GM10266 (cell line): Measurements from ENCODE around the gene SCD.

ENCODE experiments used
- DNase-seq: peaks from one replicate; pipeline ENCODE4 v3.0.0; 2012; ENCODE audit errors: extremely low spot score
- CTCF ChIP-seq: IDR thresholded peaks from 2 replicates; pipeline ENCODE4 v1.5.1; 2012; ENCODE audit warnings: mild to moderate bottlenecking, low read depth; ENCODE audit not compliant: control insufficient read depth, insufficient read depth; ENCODE audit errors: missing control alignments

Gene SCD

GRCh38 chr10:100311298-100311697, 35.7 kb upstream of the SCD start:
- TF ChIP-seq CTCF = no peak
- no peak for DNase-seq

GRCh38 chr10:100315615-100316014, 31.4 kb upstream of the SCD start:
- no peak for TF ChIP-seq CTCF
- no peak for DNase-seq

GRCh38 chr10:100318207-100318606, 28.8 kb upstream of the SCD start:
- DNase-seq = no peak
- no peak for TF ChIP-seq CTCF

- DNase-seq = no peak
- TF ChIP-seq CTCF = no peak
Measured at GRCh38 chr10:100319707-100320402, 27.2 kb upstream of the SCD start.

- no peak for TF ChIP-seq CTCF
- DNase-seq = no peak
Measured at GRCh38 chr10:100325158-100325557, 21.9 kb upstream of the SCD start.

GRCh38 chr10:100327007-100327717, 19.9 kb upstream of the SCD start:
- DNase-seq = peak; percentile 80
- TF ChIP-seq CTCF = no peak

- no peak for TF ChIP-seq CTCF
- DNase-seq = no peak
Measured at GRCh38 chr10:100327718-100328009, 19.4 kb upstream of the SCD start.
